ENCODE measurements around the gene FBXO3. TPM values are rescaled to one million over a fixed set of nuclear protein-coding genes. Genes with fewer than 3 reads are reported as not detected.

FBXO3 gene
- total RNA-seq, 4 donors from 2014 or later, result 27.3 to 43.9 (median 34.4) TPM

GRCh38 chr11:33694346-33695050 lies 79.8 kb downstream of the FBXO3 start:
- Histone ChIP-seq H3K27ac (peak overlapping the region; percentile 65 to 94 (median 84)), H3K4me1 (peaks cover 49 to 95% (median 73%) of the 10 kb centered on the region in 3 donors), H3K27me3 (no peaks in the 10 kb centered on the region), H3K36me3 (no peaks in the 10 kb centered on the region), H3K9me3 (no peaks in the 10 kb centered on the region), H3K4me3 (no peak overlapping the region)
- TF ChIP-seq CTCF (IDR thresholded peaks at IDR 0.05), result no peak
- WGBS, 2 donors, result 46 to 60% methylated on average over 2 of the region's 4 CpGs
- intact Hi-C loops (cut with DNase I), result no loop called here
- no peak for DNase-seq

DNA sequence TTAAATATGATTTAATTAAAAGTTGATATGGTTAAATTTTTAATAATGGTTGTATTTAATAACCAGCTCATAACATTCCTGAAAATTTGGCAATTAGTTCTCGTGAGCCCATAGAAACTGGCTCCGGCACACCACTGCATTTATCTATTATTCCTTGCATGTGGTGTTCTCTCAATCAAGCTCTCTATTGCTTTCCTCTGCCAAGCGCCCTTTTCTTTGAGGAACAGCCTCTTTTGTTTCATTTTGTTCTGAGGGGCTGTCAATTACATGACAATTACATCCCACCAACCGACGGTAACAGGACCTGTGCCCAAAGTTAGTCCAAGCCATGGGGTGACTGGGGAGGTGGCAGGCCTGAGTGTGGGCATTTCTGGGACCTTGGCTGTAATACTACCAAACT lies 81.8 kb downstream of the FBXO3 start:
- TF ChIP-seq CTCF (IDR thresholded peaks at IDR 0.05), result no peak
- Histone ChIP-seq H3K4me3 (peak overlapping the region in 1 of 4 donors; percentile 38), H3K27me3 (no peaks in the 10 kb centered on the region), H3K4me1 (peaks cover 54 to 99% (median 71%) of the 10 kb centered on the region in 3 donors), H3K9me3 (no peaks in the 10 kb centered on the region), H3K36me3 (no peaks in the 10 kb centered on the region), H3K27ac (peak overlapping the region; percentile 78 to 94 (median 87))
- no peak for DNase-seq
- intact Hi-C loops (cut with DNase I), result no loop called here
- 40 to 44% methylated on average over 5 of the region's 5 CpGs for WGBS, 2 donors

DNA sequence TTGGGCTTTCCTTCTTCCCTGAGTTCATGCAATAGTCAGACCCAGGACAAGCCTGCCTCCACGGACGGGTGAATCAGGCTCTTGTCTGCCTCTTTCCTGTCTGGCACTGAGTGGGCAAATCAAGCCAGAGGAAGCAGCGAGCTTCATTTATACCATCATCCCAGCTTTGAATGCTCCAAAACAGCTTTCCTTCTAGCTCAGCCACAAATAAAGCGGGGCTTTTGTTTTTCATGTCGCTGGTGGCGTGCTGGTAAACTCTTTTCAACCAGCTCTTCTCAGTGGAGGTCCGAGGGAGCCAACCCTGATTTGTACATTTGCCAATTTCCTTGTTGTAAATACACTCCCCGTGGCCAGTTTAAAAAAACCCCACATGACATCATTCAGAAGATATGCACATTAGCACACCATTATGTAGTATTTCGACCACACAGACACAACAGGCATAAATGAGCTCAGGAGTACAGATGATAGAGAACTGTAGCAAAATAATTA lies 82.3 kb downstream of the FBXO3 start:
- H3K4me1 ChIP-seq, result peaks cover 54 to 95% (median 70%) of the 10 kb centered on the region in 3 donors
- no peak for DNase-seq
- no peak for TF ChIP-seq CTCF (IDR thresholded peaks at IDR 0.05)
- WGBS, 2 donors, result 6 to 15% methylated on average over 7 to 8 of the region's 9 CpGs
- peak overlapping the region; percentile 78 to 94 (median 87) for H3K27ac ChIP-seq
- intact Hi-C loops (cut with DNase I), result no loop called here
- H3K36me3 ChIP-seq, result no peaks in the 10 kb centered on the region
- H3K9me3 ChIP-seq, result no peaks in the 10 kb centered on the region
- no peaks in the 10 kb centered on the region for H3K27me3 ChIP-seq
- peak overlapping the region in 3 of 4 donors; percentile 1 to 38 (median 8) for H3K4me3 ChIP-seq

- H3K27me3 ChIP-seq, result no peaks in the 10 kb centered on the region
- H3K4me3 ChIP-seq, result peak overlapping the region in 2 of 4 donors; percentile 1 to 38
- H3K9me3 ChIP-seq, result no peaks in the 10 kb centered on the region
- intact Hi-C loops (cut with DNase I), result no loop called here
- peak overlapping the region; percentile 78 to 94 (median 87) for H3K27ac ChIP-seq
- H3K4me1 ChIP-seq, result peaks cover 54 to 87% (median 63%) of the 10 kb centered on the region in 3 donors
- 36 to 46% methylated on average over 5 of the region's 6 CpGs for WGBS, 2 donors
- H3K36me3 ChIP-seq, result no peaks in the 10 kb centered on the region
- no peak for DNase-seq
- TF ChIP-seq CTCF (IDR thresholded peaks at IDR 0.05), result no peak
- no peak for TF ChIP-seq POLR2A (IDR thresholded peaks at IDR 0.05)
Observed at GRCh38 chr11:33691066-33691864, 83.1 kb downstream of the FBXO3 start.

Other genes starting within 250 kb of the FBXO3 start
- not detected for gene C11orf91, start 73.7 kb downstream of the FBXO3 start, total RNA-seq
- gene CD59, start 38.1 kb downstream of the FBXO3 start, total RNA-seq, result 100 to 1,000 TPM; 191 to 525 (median 339) TPM
- 10 to 100 TPM in 2 of 4 donors, 1 to 10 TPM in 2; 7.0 to 18.9 (median 13.3) TPM for gene LMO2, start 117.6 kb upstream of the FBXO3 start, total RNA-seq

All from esophagus squamous epithelium (tissue), 5 donors.